ENCODE data around the gene MEIOSIN. TPM values are rescaled to one million over a fixed set of nuclear protein-coding genes. Genes with fewer than 3 reads are reported as not detected.

Gene MEIOSIN
- total and polyA plus RNA-seq, 9 of the 15 experiments (the other 6 are each of a cell fraction or from before 2014, with no cell fraction given) = 0.06 to 2.0 (median 0.76) TPM

DNA sequence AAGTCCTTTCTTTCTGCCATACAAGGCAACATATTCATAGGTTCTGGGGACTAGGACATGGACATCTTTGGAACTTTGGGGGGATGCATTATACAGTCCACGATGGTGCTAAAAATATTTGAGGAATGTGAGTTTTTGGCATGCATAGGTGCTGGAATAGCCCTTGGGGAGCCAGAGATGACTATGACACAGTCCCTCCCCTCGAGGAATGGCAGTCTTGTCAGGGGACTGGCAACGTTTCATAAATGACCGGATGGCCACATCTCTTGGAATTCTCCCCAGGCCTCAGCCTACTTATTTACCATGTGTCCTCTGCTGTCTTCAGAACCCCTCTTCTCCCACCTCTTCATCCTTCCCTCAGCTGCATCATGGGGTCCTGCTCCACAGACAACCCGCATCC lies 13.6 kb downstream of the MEIOSIN start:
- intact Hi-C loops (cut with micrococcal nuclease) (no loop called here), in situ Hi-C loops (cut with MboI) (no loop called here)
- DNase-seq (ENCODE audit: extremely low read depth in 1 of 4, low spot score in 3 of 4) (no peak), ATAC-seq (no peak), FAIRE-seq (no peak)
- Histone ChIP-seq H3K9me3 (replicated peaks; ENCODE audit: control insufficient read depth, insufficient read depth, low read depth, low read length) (no peaks in the 10 kb centered on the region), H3K4me2 (ENCODE audit: insufficient read depth, low read length) (no peak overlapping the region), H3K9me1 (ENCODE audit: control insufficient read depth, insufficient read depth, low read length) (no peaks in the 10 kb centered on the region), H3K4me3 (no peak overlapping the region), H3K4me1 (replicated peaks in 1 of 2; ENCODE audit: control insufficient read depth in 2 of 2, insufficient read depth in 2 of 2, low read length in 2 of 2) (peaks cover 0 to 3% of the 10 kb centered on the region in 2 experiments; a peak in 3 of 5 replicates), H3K36me3 (ENCODE audit: control insufficient read depth, insufficient read depth, low read length) (no peaks in the 10 kb centered on the region), H3K27me3 (ENCODE audit: control insufficient read depth in 2 of 2, insufficient read depth in 2 of 2, low read length in 2 of 2) (no peaks in the 10 kb centered on the region), H3K27ac (ENCODE audit: extremely low read depth, low read depth, low read length) (no peak overlapping the region), H4K20me1 (replicated peaks; ENCODE audit: control insufficient read depth, insufficient read depth, low read length) (no peaks in the 10 kb centered on the region), H2AFZ (ENCODE audit: low read depth, low read length) (no peak overlapping the region), H3K79me2 (ENCODE audit: control insufficient read depth, insufficient read depth, low read length) (no peaks in the 10 kb centered on the region), H3K9ac (ENCODE audit: insufficient read depth in 1 of 2, low read depth in 2 of 2, low read length in 2 of 2) (peak overlapping the region in 1 of 2 experiments; percentile 29; a peak in 1 of 4 replicates)
- TF ChIP-seq FOXK1 (CRISPR knock-in tag; IDR thresholded peaks at IDR 0.05; ENCODE audit: borderline replicate concordance) = no peak
- TF ChIP-seq, protein P1, sequence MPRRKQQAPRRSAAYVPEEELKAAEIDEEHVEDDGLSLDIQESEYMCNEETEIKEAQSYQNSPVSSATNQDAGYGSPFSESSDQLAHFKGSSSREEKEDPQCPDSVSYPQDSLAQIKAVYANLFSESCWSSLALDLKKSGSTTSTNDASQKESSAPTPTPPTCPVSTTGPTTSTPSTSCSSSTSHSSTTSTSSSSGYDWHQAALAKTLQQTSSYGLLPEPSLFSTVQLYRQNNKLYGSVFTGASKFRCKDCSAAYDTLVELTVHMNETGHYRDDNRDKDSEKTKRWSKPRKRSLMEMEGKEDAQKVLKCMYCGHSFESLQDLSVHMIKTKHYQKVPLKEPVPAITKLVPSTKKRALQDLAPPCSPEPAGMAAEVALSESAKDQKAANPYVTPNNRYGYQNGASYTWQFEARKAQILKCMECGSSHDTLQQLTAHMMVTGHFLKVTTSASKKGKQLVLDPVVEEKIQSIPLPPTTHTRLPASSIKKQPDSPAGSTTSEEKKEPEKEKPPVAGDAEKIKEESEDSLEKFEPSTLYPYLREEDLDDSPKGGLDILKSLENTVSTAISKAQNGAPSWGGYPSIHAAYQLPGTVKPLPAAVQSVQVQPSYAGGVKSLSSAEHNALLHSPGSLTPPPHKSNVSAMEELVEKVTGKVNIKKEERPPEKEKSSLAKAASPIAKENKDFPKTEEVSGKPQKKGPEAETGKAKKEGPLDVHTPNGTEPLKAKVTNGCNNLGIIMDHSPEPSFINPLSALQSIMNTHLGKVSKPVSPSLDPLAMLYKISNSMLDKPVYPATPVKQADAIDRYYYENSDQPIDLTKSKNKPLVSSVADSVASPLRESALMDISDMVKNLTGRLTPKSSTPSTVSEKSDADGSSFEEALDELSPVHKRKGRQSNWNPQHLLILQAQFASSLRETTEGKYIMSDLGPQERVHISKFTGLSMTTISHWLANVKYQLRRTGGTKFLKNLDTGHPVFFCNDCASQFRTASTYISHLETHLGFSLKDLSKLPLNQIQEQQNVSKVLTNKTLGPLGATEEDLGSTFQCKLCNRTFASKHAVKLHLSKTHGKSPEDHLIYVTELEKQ (CRISPR knock-in tag; IDR thresholded peaks at IDR 0.05) = no peak
- TF ChIP-seq ZNF174 (CRISPR knock-in tag; IDR thresholded peaks at IDR 0.05) = no peak
- no peak for TF ChIP-seq MTF1 (CRISPR knock-in tag; IDR thresholded peaks at IDR 0.05; ENCODE audit: borderline replicate concordance)
- no peak for TF ChIP-seq NFXL1 (CRISPR knock-in tag; IDR thresholded peaks at IDR 0.05)
- TF ChIP-seq, protein P2, sequence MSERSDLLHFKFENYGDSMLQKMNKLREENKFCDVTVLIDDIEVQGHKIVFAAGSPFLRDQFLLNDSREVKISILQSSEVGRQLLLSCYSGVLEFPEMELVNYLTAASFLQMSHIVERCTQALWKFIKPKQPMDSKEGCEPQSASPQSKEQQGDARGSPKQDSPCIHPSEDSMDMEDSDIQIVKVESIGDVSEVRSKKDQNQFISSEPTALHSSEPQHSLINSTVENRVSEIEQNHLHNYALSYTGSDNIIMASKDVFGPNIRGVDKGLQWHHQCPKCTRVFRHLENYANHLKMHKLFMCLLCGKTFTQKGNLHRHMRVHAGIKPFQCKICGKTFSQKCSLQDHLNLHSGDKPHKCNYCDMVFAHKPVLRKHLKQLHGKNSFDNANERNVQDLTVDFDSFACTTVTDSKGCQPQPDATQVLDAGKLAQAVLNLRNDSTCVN (CRISPR knock-in tag; IDR thresholded peaks at IDR 0.05) = no peak
- no peak for TF ChIP-seq LEF1 (IDR thresholded peaks at IDR 0.05)
- TF ChIP-seq HSF4 (CRISPR knock-in tag; IDR thresholded peaks at IDR 0.05; ENCODE audit: borderline replicate concordance) = no peak
- no peak for TF ChIP-seq ZNF311 (CRISPR knock-in tag; IDR thresholded peaks at IDR 0.05)
- TF ChIP-seq ZNF134 (CRISPR knock-in tag; conservative IDR thresholded peaks at IDR 0.05) = no peak
- no peak for TF ChIP-seq WHSC1 (IDR thresholded peaks at IDR 0.05; ENCODE audit: low read length)
- no peak for TF ChIP-seq ZKSCAN8 (CRISPR knock-in tag; IDR thresholded peaks at IDR 0.05)
- no peak for TF ChIP-seq THRAP3 (IDR thresholded peaks at IDR 0.05; ENCODE audit: borderline replicate concordance)
- TF ChIP-seq PRPF4 (IDR thresholded peaks at IDR 0.05; ENCODE audit: insufficient read depth, low read depth, low read length, poor library complexity, severe bottlenecking) = no peak
- CTCF ChIA-PET (ENCODE audit: low intra/inter-chr PET ratio) = no interaction called here
- POLR2A ChIA-PET = no interaction called here
- BruUV-seq (replicated peaks) = no TSS peak
- WGBS (ENCODE audit: insufficient coverage, low coverage, missing lambda C conversion rate) = 61% methylated on average over 5 of the region's 5 CpGs
